ENCODE results near the gene NDUFV2. TPM values are rescaled to one million over a fixed set of nuclear protein-coding genes. Genes with fewer than 3 reads are reported as not detected.
"Not testable (repeated sequence)": the region's sequence is repeated elsewhere in the genome, so short reads cannot be mapped to it uniquely, and the experiment has no call there.

Gene NDUFV2
- total RNA-seq, 1 experiment from 2014 or later, result 194 TPM

GRCh38 chr18:9090578-9090977 is 11.9 kb upstream of the NDUFV2 start:
- Histone ChIP-seq H2AFZ (ENCODE audit: low read depth, low read length, poor library complexity, severe bottlenecking) (no peak overlapping the region), H3K9me3 (ENCODE audit: control insufficient read depth in 1 of 2, insufficient read depth in 1 of 2, low read depth in 1 of 2, low read length in 2 of 2) (no peaks in the 10 kb centered on the region), H3K4me3 (replicated peaks in 1 of 2; ENCODE audit: low read depth in 1 of 2, low read length in 2 of 2) (no peak overlapping the region), H3K79me2 (ENCODE audit: insufficient read depth, low read length) (no peaks in the 10 kb centered on the region), H3K9me2 (ENCODE audit: insufficient read depth) (no peaks in the 10 kb centered on the region), H3K4me1 (ENCODE audit: control insufficient read depth in 1 of 2, insufficient read depth in 2 of 2, low read length in 2 of 2) (peaks cover 0 to 8% of the 10 kb centered on the region in 2 experiments; a peak in 1 of 4 replicates), H3K27ac (ENCODE audit: low read depth, low read length) (no peak overlapping the region), H3K36me3 (ENCODE audit: control insufficient read depth in 1 of 2, insufficient read depth in 2 of 2, low read length in 2 of 2) (no peaks in the 10 kb centered on the region), H4K20me1 (ENCODE audit: insufficient read depth) (no peaks in the 10 kb centered on the region), H3K4me2 (ENCODE audit: low read length) (no peak overlapping the region), H3K9ac (ENCODE audit: low read length) (no peak overlapping the region), H3K27me3 (ENCODE audit: insufficient read depth, low read length) (no peaks in the 10 kb centered on the region)
- no peak for DNase-seq (ENCODE audit: low read depth, low spot score)
- intact Hi-C loops (cut with micrococcal nuclease), result no loop called here
- POLR2A ChIA-PET, result no interaction called here
- ATAC-seq, result no peak
- CTCF ChIA-PET, result no interaction called here
- no peak for TF ChIP-seq JUND (IDR thresholded peaks at IDR 0.05)
- TF ChIP-seq ZNF274 (IDR thresholded peaks at IDR 0.05; ENCODE audit: low read depth, low read length), result no peak
- no peak for TF ChIP-seq POLR2A (IDR thresholded peaks at IDR 0.05; ENCODE audit: borderline replicate concordance, extremely low read depth, insufficient read depth, insufficient read length)
- BruUV-seq (replicated peaks), result no TSS peak
- RAD21 ChIA-PET (ENCODE audit: low non-redundant PET in 1 of 2, low total read pairs in 2 of 2, uncharacterized antibody in 2 of 2, unreplicated experiment in 2 of 2), result no interaction called here

GRCh38 chr18:9091066-9091476 is 11.4 kb upstream of the NDUFV2 start:
- ChIA-PET POLR2A (no interaction called here), RAD21 (ENCODE audit: low non-redundant PET in 1 of 2, low total read pairs in 2 of 2, uncharacterized antibody in 2 of 2, unreplicated experiment in 2 of 2) (no interaction called here), CTCF (no interaction called here)
- Histone ChIP-seq H3K27ac (ENCODE audit: low read depth, low read length) (no peak overlapping the region), H2AFZ (ENCODE audit: low read depth, low read length, poor library complexity, severe bottlenecking) (no peak overlapping the region), H3K9ac (ENCODE audit: low read length) (no peak overlapping the region), H3K9me3 (ENCODE audit: control insufficient read depth in 1 of 2, insufficient read depth in 1 of 2, low read depth in 1 of 2, low read length in 2 of 2) (no peaks in the 10 kb centered on the region), H3K27me3 (ENCODE audit: insufficient read depth, low read length) (no peaks in the 10 kb centered on the region), H3K4me3 (replicated peaks in 1 of 2; ENCODE audit: low read depth in 1 of 2, low read length in 2 of 2) (no peak overlapping the region), H3K9me2 (ENCODE audit: insufficient read depth) (no peaks in the 10 kb centered on the region), H4K20me1 (ENCODE audit: insufficient read depth) (no peaks in the 10 kb centered on the region), H3K79me2 (ENCODE audit: insufficient read depth, low read length) (no peaks in the 10 kb centered on the region), H3K4me2 (ENCODE audit: low read length) (no peak overlapping the region), H3K4me1 (ENCODE audit: control insufficient read depth in 1 of 2, insufficient read depth in 2 of 2, low read length in 2 of 2) (peaks cover 0 to 8% of the 10 kb centered on the region in 2 experiments; a peak in 1 of 4 replicates), H3K36me3 (ENCODE audit: control insufficient read depth in 1 of 2, insufficient read depth in 2 of 2, low read length in 2 of 2) (no peaks in the 10 kb centered on the region)
- ATAC-seq, result no peak
- TF ChIP-seq POLR2AphosphoS5 (IDR thresholded peaks at IDR 0.05; ENCODE audit: low read depth, low read length), result no peak
- intact Hi-C loops (cut with micrococcal nuclease), result no loop called here
- no TSS peak for BruUV-seq (replicated peaks)
- DNase-seq (ENCODE audit: low read depth, low spot score), result no peak

GRCh38 chr18:9092665-9093064 is 9.8 kb upstream of the NDUFV2 start:
- H3K9me3 ChIP-seq (ENCODE audit: control insufficient read depth in 1 of 2, insufficient read depth in 1 of 2, low read depth in 1 of 2, low read length in 2 of 2), result no peaks in the 10 kb centered on the region
- no peaks in the 10 kb centered on the region for H3K36me3 ChIP-seq (ENCODE audit: control insufficient read depth in 1 of 2, insufficient read depth in 2 of 2, low read length in 2 of 2)
- H3K4me3 ChIP-seq (replicated peaks in 1 of 2; ENCODE audit: low read depth in 1 of 2, low read length in 2 of 2), result no peak overlapping the region
- CTCF ChIA-PET, result no interaction called here
- ATAC-seq (no peak), DNase-seq (ENCODE audit: low read depth, low spot score) (no peak)
- H3K4me2 ChIP-seq (ENCODE audit: low read length), result no peak overlapping the region
- peaks cover 0 to 8% of the 10 kb centered on the region in 2 experiments; a peak in 1 of 4 replicates for H3K4me1 ChIP-seq (ENCODE audit: control insufficient read depth in 1 of 2, insufficient read depth in 2 of 2, low read length in 2 of 2)
- no peak for TF ChIP-seq ZNF274 (IDR thresholded peaks at IDR 0.05; ENCODE audit: low read depth, low read length)
- no peak for TF ChIP-seq TCF7L2 (IDR thresholded peaks at IDR 0.05; ENCODE audit: borderline replicate concordance, extremely low read depth, insufficient read depth, insufficient read length)
- TF ChIP-seq CBX3 (IDR thresholded peaks at IDR 0.05; ENCODE audit: low read depth), result no peak
- no peak for TF ChIP-seq EZH2phosphoT487 (IDR thresholded peaks at IDR 0.05; ENCODE audit: borderline replicate concordance)
- no peaks in the 10 kb centered on the region for H3K27me3 ChIP-seq (ENCODE audit: insufficient read depth, low read length)
- POLR2A ChIA-PET, result no interaction called here
- RAD21 ChIA-PET (ENCODE audit: low non-redundant PET in 1 of 2, low total read pairs in 2 of 2, uncharacterized antibody in 2 of 2, unreplicated experiment in 2 of 2), result no interaction called here
- intact Hi-C loops (cut with micrococcal nuclease), result no loop called here
- no peak overlapping the region for H2AFZ ChIP-seq (ENCODE audit: low read depth, low read length, poor library complexity, severe bottlenecking)
- no TSS peak for BruUV-seq (replicated peaks)
- H3K9ac ChIP-seq (ENCODE audit: low read length), result no peak overlapping the region
- no peaks in the 10 kb centered on the region for H3K79me2 ChIP-seq (ENCODE audit: insufficient read depth, low read length)
- no peak overlapping the region for H3K27ac ChIP-seq (ENCODE audit: low read depth, low read length)
- no peaks in the 10 kb centered on the region for H4K20me1 ChIP-seq (ENCODE audit: insufficient read depth)
- no peaks in the 10 kb centered on the region for H3K9me2 ChIP-seq (ENCODE audit: insufficient read depth)

GRCh38 chr18:9093109-9093508 is 9.4 kb upstream of the NDUFV2 start:
- H3K4me3 ChIP-seq (replicated peaks in 1 of 2; ENCODE audit: low read depth in 1 of 2, low read length in 2 of 2); H4K20me1 ChIP-seq (ENCODE audit: insufficient read depth); intact Hi-C loops (cut with micrococcal nuclease); CTCF ChIA-PET; H3K9me3 ChIP-seq (ENCODE audit: control insufficient read depth in 1 of 2, insufficient read depth in 1 of 2, low read depth in 1 of 2, low read length in 2 of 2); H3K9me2 ChIP-seq (ENCODE audit: insufficient read depth); BruUV-seq (replicated peaks); H2AFZ ChIP-seq (ENCODE audit: low read depth, low read length, poor library complexity, severe bottlenecking); ATAC-seq; POLR2A ChIA-PET; H3K27ac ChIP-seq (ENCODE audit: low read depth, low read length); H3K4me2 ChIP-seq (ENCODE audit: low read length); H3K79me2 ChIP-seq (ENCODE audit: insufficient read depth, low read length); H3K36me3 ChIP-seq (ENCODE audit: control insufficient read depth in 1 of 2, insufficient read depth in 2 of 2, low read length in 2 of 2); RAD21 ChIA-PET (ENCODE audit: low non-redundant PET in 1 of 2, low total read pairs in 2 of 2, uncharacterized antibody in 2 of 2, unreplicated experiment in 2 of 2); DNase-seq (ENCODE audit: low read depth, low spot score); H3K9ac ChIP-seq (ENCODE audit: low read length); H3K4me1 ChIP-seq (ENCODE audit: control insufficient read depth in 1 of 2, insufficient read depth in 2 of 2, low read length in 2 of 2); H3K27me3 ChIP-seq (ENCODE audit: insufficient read depth, low read length): not testable (repeated sequence)
